OCI-LY3 (cell line): Measurements from ENCODE around the gene ZSCAN25.

Source experiments
- H2AFZ ChIP-seq: fragments of 200-600, 300-600 bp; shearing (Covaris generic); 2 replicates; pipeline ENCODE4 v1.6.0; 2014; ENCODE audit warnings: antibody characterized with exemption, low read depth, low read length
- H3K27ac ChIP-seq: fragments of 200-600, 300-600 bp; sonication (generic); 2 replicates; pipeline ENCODE4 v1.5.1; 2014; ENCODE audit warnings: mild to moderate bottlenecking, low read length, moderate library complexity, mixed read lengths
- H3K27me3 ChIP-seq: fragments of 200-600, 300-600 bp; sonication (generic); 2 replicates; pipeline ENCODE4 v1.6.1; 2014; ENCODE audit warnings: low read depth, low read length, mixed read lengths
- H3K36me3 ChIP-seq: fragments of 200-600, 300-600 bp; sonication (generic); replicated peaks from 2 replicates; pipeline ENCODE3; 2014; ENCODE audit warnings: low read depth, low read length, mixed read lengths
- H3K4me1 ChIP-seq: fragments of 300-600, 200-600 bp; sonication (generic); 2 replicates; pipeline ENCODE4 v1.6.1; 2014; ENCODE audit warnings: low read length, mixed read lengths
- H3K4me2 ChIP-seq: fragments of 200-600, 300-600 bp; sonication (generic); 2 replicates; pipeline ENCODE4 v1.6.1; 2014; ENCODE audit warnings: low read length, mixed read lengths
- H3K4me3 ChIP-seq: fragments of 300-600, 200-600 bp; sonication (generic); 2 replicates; pipeline ENCODE4 v1.5.1; 2014; ENCODE audit warnings: antibody characterized with exemption, mild to moderate bottlenecking, low read length, moderate library complexity
- H3K79me2 ChIP-seq: fragments of 300-600, 200-600 bp; shearing (Covaris generic); 2 replicates; pipeline ENCODE4 v1.6.1; 2014; ENCODE audit warnings: mild to moderate bottlenecking, low read length, mixed read lengths
- H3K9ac ChIP-seq: fragments of 300-600, 200-600 bp; shearing (Covaris generic); 2 replicates; pipeline ENCODE4 v1.6.0; 2014; ENCODE audit warnings: mild to moderate bottlenecking, low read length, moderate library complexity
- H3K9me3 ChIP-seq: fragments of 200-600, 300-600 bp; shearing (Covaris generic); 2 replicates; pipeline ENCODE4 v1.6.1; 2014; ENCODE audit warnings: low read length, mixed read lengths; ENCODE audit not compliant: insufficient read depth
- H4K20me1 ChIP-seq: fragments of 200-600, 300-600 bp; sonication (generic); 2 replicates; pipeline ENCODE4 v1.6.1; 2016; ENCODE audit warnings: low read length, mixed read lengths; ENCODE audit not compliant: insufficient read depth
- EZH2phosphoT487 ChIP-seq: fragments of 200-600 bp; shearing (Covaris generic); IDR thresholded peaks from 2 replicates; pipeline ENCODE4 v1.6.1; 2018; ENCODE audit warnings: antibody characterized with exemption, mixed run types, low read depth
- TF ChIP-seq, protein P1 (sequence below): fragments of 200-600, 300-600 bp; sonication (generic); IDR thresholded peaks from 2 replicates; pipeline ENCODE4 v1.5.1; 2014; ENCODE audit warnings: antibody characterized with exemption, low read length, low read depth

ZSCAN25 gene

DNA sequence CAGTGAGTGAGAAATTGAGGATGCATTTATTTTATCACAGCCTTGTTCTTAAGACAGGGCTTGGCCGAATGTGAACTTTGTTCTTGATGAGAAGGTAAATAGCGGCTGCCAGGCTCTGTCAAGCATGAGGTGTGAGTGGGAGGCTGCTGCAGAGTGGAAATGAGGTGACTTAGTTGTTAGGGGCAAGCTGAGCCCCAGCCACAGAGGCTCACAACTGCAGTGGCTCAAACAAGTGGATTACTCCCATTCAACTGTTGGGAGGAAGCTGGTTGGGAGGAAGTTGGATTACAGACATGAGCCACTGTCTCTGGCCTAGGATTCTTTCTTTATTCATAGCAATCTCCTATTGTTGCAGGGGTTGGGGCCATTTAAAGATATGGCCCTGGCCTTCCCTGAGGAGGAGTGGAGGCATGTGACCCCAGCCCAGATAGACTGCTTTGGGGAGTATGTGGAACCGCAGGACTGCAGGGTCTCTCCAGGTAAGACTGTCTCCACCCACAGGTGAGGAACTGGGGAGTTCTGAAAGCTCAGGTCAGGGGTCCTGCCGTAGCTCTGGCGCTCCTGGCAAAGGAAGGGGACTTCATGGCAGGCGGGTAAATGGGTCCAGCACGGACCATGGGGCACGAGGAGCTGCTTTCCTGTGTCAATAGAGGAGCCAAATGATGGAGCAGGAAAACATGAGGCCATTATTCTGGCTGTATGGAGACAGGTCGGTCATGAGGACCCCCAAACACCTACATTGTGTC lies 7.1 kb downstream of the ZSCAN25 start:
- Histone ChIP-seq H3K79me2 (0 out of 2 replicates have a peak, but pooled peaks cover under 1% of the 10 kb centered on the region), H3K9ac (no peak overlapping the region), H2AFZ (no peak overlapping the region), H3K4me3 (no peak overlapping the region), H3K9me3 (no peaks in the 10 kb centered on the region), H3K36me3 (peaks cover 75% of the 10 kb centered on the region), H3K27ac (no peak overlapping the region), H4K20me1 (no peaks in the 10 kb centered on the region), H3K27me3 (no peaks in the 10 kb centered on the region), H3K4me2 (no peak overlapping the region), H3K4me1 (no peaks in the 10 kb centered on the region)
- TF ChIP-seq, protein P1, sequence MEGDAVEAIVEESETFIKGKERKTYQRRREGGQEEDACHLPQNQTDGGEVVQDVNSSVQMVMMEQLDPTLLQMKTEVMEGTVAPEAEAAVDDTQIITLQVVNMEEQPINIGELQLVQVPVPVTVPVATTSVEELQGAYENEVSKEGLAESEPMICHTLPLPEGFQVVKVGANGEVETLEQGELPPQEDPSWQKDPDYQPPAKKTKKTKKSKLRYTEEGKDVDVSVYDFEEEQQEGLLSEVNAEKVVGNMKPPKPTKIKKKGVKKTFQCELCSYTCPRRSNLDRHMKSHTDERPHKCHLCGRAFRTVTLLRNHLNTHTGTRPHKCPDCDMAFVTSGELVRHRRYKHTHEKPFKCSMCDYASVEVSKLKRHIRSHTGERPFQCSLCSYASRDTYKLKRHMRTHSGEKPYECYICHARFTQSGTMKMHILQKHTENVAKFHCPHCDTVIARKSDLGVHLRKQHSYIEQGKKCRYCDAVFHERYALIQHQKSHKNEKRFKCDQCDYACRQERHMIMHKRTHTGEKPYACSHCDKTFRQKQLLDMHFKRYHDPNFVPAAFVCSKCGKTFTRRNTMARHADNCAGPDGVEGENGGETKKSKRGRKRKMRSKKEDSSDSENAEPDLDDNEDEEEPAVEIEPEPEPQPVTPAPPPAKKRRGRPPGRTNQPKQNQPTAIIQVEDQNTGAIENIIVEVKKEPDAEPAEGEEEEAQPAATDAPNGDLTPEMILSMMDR = no peak
- no peak for TF ChIP-seq EZH2phosphoT487

DNA sequence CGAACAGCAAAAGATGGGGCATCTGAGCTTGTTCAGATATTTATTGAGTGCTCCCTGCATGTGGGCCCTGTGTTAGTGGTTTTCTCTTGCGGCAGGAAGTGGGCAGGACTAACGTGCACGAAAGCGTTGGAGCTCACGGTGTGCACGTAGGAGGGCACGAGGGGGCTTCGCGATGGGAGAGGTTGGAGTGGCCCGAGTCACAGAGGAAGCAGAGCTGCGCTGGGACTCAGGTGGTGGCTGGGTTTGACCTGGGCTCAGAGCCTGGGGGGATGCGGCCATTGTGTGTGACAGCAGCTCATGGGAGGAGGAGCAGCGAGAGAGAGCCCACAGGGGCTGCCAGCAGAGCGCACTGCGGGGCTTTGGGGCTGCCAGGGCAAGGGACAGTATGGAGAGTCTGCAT lies 7.7 kb downstream of the ZSCAN25 start:
- Histone ChIP-seq H3K27ac (no peak overlapping the region), H3K36me3 (peaks cover 74% of the 10 kb centered on the region), H3K9ac (no peak overlapping the region), H4K20me1 (no peaks in the 10 kb centered on the region), H3K4me1 (no peaks in the 10 kb centered on the region), H3K79me2 (no peaks in the 10 kb centered on the region), H3K4me2 (no peak overlapping the region), H2AFZ (no peak overlapping the region), H3K9me3 (no peaks in the 10 kb centered on the region), H3K4me3 (no peak overlapping the region), H3K27me3 (no peaks in the 10 kb centered on the region)
- TF ChIP-seq EZH2phosphoT487 = no peak
- TF ChIP-seq, protein P1 = no peak

DNA sequence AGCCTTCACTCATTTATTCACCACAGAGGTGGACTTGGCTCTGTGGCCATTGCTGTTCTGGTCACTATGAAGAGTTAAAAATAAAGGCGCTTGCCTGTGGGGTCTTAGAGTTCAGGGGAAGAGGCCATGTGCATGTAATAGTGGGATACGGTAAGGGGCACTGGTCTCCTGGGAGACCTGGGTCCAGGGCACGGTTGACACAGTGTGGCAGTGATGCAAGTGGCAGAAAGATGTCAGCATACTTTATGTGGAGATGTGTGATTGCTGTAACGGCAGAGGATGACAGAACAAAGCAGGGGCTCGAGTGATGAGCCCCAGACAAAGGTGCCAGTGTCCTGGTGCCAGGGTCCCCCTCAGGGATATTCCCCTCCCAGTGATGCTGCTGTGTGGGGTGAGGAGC lies 8.6 kb downstream of the ZSCAN25 start:
- peaks cover 70% of the 10 kb centered on the region for H3K36me3 ChIP-seq
- no peaks in the 10 kb centered on the region for H3K27me3 ChIP-seq
- no peak for TF ChIP-seq EZH2phosphoT487
- TF ChIP-seq, protein P1 = no peak
- no peak overlapping the region for H3K4me3 ChIP-seq
- H3K79me2 ChIP-seq = no peaks in the 10 kb centered on the region
- H3K9ac ChIP-seq = no peak overlapping the region
- no peaks in the 10 kb centered on the region for H3K9me3 ChIP-seq
- H2AFZ ChIP-seq = no peak overlapping the region
- H3K27ac ChIP-seq = no peak overlapping the region
- no peak overlapping the region for H3K4me2 ChIP-seq
- H3K4me1 ChIP-seq = no peaks in the 10 kb centered on the region
- no peaks in the 10 kb centered on the region for H4K20me1 ChIP-seq

DNA sequence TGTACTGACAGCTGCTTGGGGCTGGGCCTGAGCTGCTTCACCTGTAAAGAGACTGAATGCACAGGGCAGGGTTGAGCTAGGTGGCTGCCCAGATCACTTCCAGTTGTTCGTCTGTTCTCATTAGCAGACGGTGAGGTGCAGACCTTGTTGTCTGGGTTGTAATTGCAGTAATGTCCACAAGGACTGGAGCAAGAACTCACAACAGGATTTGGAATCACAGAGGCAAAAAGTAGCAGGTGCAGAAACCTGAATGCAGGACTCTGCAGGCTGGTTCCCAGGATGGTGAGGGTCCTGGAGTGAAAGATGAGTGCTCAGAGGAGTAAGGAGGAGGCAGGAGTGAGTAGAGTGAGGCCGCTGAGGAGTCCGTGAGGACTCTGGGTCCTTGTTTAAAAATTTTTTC lies 9.2 kb downstream of the ZSCAN25 start:
- no peak for TF ChIP-seq EZH2phosphoT487
- TF ChIP-seq, protein P1 = no peak
- Histone ChIP-seq H3K9me3 (no peaks in the 10 kb centered on the region), H3K4me1 (no peaks in the 10 kb centered on the region), H3K36me3 (peaks cover 69% of the 10 kb centered on the region), H3K27me3 (no peaks in the 10 kb centered on the region), H3K27ac (no peak overlapping the region), H3K4me2 (no peak overlapping the region), H4K20me1 (no peaks in the 10 kb centered on the region), H3K9ac (no peak overlapping the region), H3K79me2 (no peaks in the 10 kb centered on the region), H2AFZ (no peak overlapping the region), H3K4me3 (no peak overlapping the region)
